Measurements from ENCODE around the gene RAB28.
A peak's percentile ranks its signal among the peaks of the same experiment; 100 is the strongest.

The RAB28 gene

DNA sequence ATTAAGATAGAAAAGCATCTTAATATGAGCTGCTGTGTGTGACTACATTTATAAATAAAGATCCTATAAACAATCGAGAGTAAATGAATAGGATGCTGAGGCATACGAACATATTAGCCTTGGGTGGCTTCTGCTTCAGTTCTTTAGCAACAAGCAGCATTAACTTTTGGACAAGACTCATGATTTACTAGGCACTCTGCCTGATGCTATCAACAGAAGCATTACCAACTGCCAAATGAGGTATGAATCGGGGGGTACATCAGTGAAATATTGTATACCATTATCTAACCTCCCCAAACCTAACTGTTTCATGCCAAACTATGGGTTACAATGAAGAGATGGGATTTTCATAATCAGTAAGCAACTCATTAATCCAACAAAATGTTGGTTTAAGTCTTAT lies 113.1 kb downstream of the RAB28 start:
- DNase-seq (ENCODE audit: low read depth): no peak

DNA sequence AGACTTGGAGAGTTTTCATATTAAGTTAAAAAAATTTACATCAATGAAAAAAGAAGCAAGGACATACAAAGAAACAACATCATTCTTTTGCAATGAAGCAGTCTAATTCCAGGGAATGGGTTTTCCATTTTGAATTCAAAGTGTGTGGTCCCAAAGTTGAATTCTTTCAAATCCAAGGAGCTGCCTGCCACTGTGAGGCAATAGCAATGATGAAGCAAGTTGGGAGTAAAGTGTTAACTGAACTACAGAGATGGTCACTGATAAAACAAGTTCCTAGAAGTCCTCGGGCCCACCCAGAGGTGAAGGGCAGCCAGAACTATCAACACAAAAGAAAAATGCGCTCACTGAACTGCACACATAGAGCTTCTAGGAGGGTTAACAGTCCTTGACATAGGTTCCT lies 115.9 kb downstream of the RAB28 start:
- DNase-seq (ENCODE audit: low read depth): no peak

- DNase-seq (ENCODE audit: low read depth): no peak
Measured at GRCh38 chr4:13367691-13368090, 116.4 kb downstream of the RAB28 start.

GRCh38 chr4:13367244-13367643 lies 116.9 kb downstream of the RAB28 start:
- DNase-seq (ENCODE audit: low read depth): no peak

GRCh38 chr4:13365195-13365594 lies 118.9 kb downstream of the RAB28 start:
- no peak for DNase-seq (ENCODE audit: low read depth)

- no peak for DNase-seq (ENCODE audit: low read depth)
Measured at GRCh38 chr4:13364653-13365052, 119.5 kb downstream of the RAB28 start.

DNA sequence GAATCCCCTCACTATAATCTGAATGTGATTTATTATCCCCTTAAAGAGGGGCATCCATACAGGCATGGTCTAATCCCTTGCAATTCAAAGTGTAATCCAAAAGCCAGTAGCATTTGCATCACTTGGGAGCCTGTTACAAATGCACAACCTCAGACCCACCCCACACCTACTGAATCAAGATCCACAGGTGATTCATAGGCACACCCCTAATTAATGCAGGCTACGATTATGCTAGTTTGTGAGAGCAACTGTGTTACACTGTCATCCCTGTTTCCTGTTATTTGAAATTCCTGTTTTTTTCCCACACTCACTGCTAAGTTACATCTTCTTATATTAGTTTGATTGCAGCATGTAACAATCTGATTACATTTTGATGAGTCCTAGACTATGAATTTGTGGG lies 120.0 kb downstream of the RAB28 start:
- DNase-seq (ENCODE audit: low read depth): no peak

DNA sequence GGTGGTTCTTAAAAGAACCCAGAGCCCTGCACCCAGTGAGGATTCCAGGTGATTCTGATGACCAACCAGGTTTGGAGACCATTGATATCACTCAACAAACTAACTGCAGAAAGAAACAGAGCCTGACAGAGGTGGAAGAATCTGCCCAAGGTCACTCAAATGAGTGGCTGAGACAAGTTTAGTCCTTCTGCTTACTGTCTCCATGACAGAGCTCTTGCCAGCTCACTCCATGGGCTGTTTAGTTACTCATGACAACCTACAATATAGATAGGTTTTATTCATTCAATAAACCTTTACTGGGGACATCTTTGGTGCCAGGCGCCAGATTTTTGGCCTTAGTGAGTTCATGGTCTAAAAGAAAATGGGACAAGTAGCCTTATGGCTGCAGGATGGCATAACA lies 124.3 kb downstream of the RAB28 start:
- DNase-seq (ENCODE audit: low read depth): no peak

DNA sequence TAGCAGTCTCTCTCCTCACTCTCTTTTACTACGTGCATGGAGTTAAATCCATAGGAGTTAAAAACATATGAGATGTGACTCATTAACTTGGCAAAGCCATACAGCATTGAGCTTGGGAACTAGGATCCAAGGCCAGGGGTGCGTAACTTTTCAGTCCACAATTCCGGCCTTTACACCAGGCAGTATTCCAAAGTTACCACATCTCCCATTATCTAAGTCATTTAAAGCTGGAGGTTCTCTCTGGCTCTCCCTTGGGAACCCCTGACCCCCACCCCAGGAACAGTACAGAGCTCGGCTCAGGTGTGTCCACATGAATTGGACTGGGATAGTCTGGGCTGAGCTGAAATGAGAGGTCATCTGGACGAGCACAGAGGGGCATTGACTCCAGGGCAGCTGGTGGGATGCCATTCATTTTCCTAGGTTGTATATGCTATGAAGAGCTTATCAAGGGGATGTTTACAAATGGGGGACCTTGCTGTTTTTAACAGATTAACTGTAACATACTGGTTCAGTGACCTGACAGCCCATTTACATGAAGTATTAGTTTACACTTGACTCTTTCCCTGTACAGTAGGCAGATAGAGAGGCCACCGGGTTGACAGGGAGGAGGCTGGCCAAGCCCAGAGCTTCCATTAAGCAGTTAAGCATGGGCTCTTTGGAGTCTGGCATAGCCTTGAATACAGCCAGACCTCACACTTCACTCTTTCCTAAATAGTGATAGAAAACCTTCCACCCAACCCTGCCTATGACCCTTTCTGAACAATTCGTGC lies 128.8 kb downstream of the RAB28 start:
- no peak for DNase-seq (ENCODE audit: low read depth)

- DNase-seq (ENCODE audit: low read depth): peak; percentile 44
Measured at GRCh38 chr4:13349096-13349495, 135.0 kb downstream of the RAB28 start.

DNA sequence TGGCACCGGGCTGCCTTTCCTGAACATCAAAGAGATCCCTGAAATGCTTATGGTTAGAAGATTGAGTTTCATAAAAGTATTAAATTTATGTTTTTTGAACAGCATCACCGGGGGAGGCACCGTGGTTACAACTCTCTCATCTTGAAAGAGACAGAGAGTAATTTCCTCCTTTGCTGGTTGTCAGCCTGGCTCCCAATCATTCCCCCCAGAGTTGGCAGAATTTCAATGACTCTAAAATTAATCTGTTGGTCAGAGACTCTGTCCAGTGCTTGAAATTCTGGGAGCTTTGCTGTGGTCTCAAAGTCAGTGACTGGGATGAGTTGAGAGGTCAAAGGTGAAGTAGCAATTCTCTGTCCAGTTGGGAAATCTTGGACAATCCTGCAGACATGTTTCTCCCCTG lies 135.9 kb downstream of the RAB28 start:
- no peak for DNase-seq (ENCODE audit: low read depth)

DNA sequence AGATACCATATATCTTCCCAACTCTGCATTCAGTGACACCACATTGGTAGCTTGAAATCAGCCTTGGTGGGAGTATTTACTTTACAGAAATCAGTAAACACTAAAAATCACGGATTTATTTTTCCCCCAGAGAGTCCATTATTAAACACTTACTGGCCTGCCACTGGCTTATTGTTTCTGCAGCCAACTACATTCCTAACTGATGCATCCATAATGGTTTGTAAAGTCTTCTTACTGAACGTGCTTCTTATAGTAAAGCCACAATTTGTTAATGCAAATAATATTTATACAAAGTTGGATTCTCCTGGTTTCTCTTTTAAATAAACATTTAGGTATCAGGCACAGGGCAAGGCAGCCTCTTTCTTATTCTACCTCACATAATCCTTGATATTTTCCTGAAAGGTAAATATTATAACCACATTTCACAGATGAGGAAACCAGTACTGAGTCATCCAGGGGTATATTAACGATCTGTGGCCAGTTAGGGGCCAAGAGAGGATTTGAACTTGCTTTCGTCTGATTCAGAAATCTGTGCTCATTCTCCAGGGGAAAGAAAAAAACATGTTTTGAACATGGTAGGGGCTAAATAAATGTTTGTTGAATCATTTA lies 136.5 kb downstream of the RAB28 start:
- no peak for DNase-seq (ENCODE audit: low read depth)

DNA sequence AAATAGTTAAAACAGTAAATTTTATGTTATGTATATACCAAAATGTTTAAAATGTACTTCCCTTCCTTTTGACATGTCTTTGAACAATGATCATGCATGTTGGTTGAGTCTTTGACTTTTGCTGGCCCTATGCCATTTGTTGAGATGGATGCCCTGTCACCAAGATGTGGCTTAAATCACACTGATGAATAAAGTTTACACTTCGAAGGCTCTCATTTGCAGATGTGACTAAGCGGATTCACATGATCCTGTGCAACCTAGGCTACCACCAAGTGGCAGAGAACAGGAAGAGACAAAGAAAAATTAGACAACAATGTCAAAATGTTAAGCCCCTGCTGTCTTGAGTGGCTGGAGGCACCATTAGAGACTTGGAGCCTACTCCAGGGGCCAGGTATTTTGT lies 139.9 kb downstream of the RAB28 start:
- no peak for DNase-seq (ENCODE audit: low read depth)

- DNase-seq (ENCODE audit: low read depth): no peak
Measured at GRCh38 chr4:13340672-13341071, 143.5 kb downstream of the RAB28 start.

DNA sequence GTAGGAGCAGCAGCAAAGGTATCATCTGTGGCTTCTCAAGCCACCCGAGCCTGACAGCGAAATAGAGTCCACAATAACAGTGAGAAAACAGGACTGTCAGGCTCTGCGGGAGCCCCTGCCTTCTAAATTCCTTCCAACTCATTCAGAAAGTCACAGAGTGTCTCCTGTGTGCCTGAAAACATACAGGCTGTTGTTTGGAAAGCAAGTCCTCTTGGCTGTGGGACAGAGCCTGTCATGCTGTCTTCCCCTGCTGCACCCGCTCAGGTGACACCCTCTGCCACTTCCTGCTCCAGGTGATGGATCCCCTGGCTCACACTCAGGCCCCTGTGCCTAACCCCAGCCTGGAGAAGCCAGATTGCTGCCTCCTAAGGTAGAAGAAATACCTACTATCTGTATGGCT lies 152.3 kb downstream of the RAB28 start:
- no peak for DNase-seq (ENCODE audit: low read depth)

GRCh38 chr4:13329963-13330362 lies 154.2 kb downstream of the RAB28 start:
- no peak for DNase-seq (ENCODE audit: low read depth)

- no peak for DNase-seq (ENCODE audit: low read depth)
Measured at GRCh38 chr4:13329340-13329850, 154.7 kb downstream of the RAB28 start.

DNA sequence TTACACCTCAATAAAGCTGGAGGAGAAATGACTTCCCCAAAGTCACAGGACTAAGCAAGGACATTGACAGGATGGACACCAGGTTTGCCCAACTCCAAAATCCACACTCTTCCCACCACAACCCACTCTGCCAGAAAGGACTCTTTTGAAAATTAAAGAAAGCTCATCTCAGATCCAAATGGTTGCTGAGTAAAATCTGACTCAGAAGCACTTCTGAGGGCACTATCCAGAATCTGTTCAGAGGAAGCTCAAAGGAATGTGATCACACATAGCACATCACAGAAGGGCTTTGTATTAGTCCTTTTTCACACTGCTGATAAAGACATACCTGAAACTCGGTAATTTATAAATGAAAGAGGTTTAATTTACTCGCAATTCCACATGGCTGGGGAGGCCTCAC lies 155.5 kb downstream of the RAB28 start:
- DNase-seq (ENCODE audit: low read depth): no peak

- no peak for DNase-seq (ENCODE audit: low read depth)
Measured at GRCh38 chr4:13327991-13328390, 156.1 kb downstream of the RAB28 start.

- no peak for DNase-seq (ENCODE audit: low read depth)
Measured at GRCh38 chr4:13325744-13326143, 158.4 kb downstream of the RAB28 start.

DNA sequence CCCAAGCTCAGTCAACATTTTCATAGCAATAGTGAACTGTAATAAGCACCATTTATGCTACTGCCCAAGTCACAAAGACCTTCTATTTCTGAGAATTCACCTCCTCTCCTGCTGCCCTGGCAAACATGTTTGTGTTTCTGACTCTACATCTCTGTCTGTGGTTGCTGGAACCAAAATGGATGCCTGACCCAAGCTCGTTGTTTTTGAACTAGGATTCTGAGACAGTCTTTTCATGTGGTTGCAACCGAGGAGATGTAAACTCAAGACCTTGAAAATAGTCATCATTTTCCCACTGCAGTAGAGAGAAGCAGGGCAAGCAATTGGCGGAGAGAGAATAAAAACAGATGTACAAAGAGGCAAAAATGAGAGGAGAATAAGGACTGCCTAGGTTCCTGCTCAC lies 160.2 kb downstream of the RAB28 start:
- DNase-seq (ENCODE audit: low read depth): no peak

DNA sequence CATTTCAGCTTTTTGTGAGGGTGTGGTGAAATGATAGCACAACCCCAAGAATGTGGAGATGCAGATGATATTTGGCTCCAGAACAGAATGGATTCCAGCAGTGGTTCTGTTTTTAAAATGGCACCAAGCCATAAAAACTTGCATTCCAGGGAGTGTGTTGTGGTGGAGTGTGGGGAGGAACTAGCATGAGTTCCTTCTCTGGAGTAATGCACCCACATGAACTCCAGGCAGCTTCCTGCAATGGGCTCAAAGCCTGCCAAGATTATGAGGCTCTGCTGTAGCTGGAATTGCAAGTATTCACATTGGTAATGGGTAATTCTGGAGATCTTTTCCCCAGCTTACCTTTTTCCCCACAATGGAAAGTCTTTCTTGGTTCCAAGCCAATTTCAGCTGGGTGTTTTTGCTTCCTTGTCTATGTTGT lies 161.4 kb downstream of the RAB28 start:
- peak; percentile 94 for DNase-seq (ENCODE audit: low read depth)

All from GM04503 (cell line).